Liver (tissue), 9 donors: ENCODE results near the gene GPS2. TPM values are rescaled to one million over a fixed set of nuclear protein-coding genes. Genes with fewer than 3 reads are reported as not detected.
"Not testable (repeated sequence)": the region's sequence is repeated elsewhere in the genome, so short reads cannot be mapped to it uniquely, and the experiment has no call there.

Source experiments
- DNase-seq: peaks from one replicate; pipeline ENCODE4 v3.0.0-alpha.2; 2017; ENCODE audit warnings: low spot score
- H3K27ac ChIP-seq, 2 donors: one replicate each; pipeline ENCODE4 v1.7.0; 2013; ENCODE audit warnings: inconsistent platforms in 2 of 2, low read length in 2 of 2, control low read depth in 1 of 2, low read depth in 1 of 2, mild to moderate bottlenecking in 1 of 2
- H3K27me3 ChIP-seq, 4 donors: one replicate each; pipeline versions ENCODE4 v1.6.1 to v1.7.0; 2013; ENCODE audit warnings: low read length in 3 of 4, inconsistent platforms in 1 of 4, mild to moderate bottlenecking in 1 of 4, moderate library complexity in 1 of 4; ENCODE audit not compliant: control insufficient read depth in 4 of 4, insufficient read depth in 4 of 4
- H3K36me3 ChIP-seq, 4 donors: one replicate each; pipeline versions ENCODE4 v1.6.1 to v1.7.0; 2013; ENCODE audit warnings: low read length in 3 of 4, mild to moderate bottlenecking in 3 of 4, low read depth in 1 of 4, moderate library complexity in 1 of 4; ENCODE audit not compliant: control insufficient read depth in 4 of 4, insufficient read depth in 3 of 4
- H3K4me1 ChIP-seq, 4 donors: one replicate each; pipeline versions ENCODE4 v1.6.1 to v1.7.0; 2013; ENCODE audit warnings: low read length in 3 of 4, mild to moderate bottlenecking in 3 of 4, moderate library complexity in 1 of 4; ENCODE audit not compliant: control insufficient read depth in 4 of 4, insufficient read depth in 4 of 4
- H3K4me3 ChIP-seq, 3 donors: one replicate each; pipeline versions ENCODE4 v1.6.1 to v1.7.0; 2013; ENCODE audit warnings: low read length in 3 of 3, control low read depth in 1 of 3, low read depth in 1 of 3, mild to moderate bottlenecking in 1 of 3
- H3K9ac ChIP-seq, 2 donors: one replicate each; pipeline ENCODE4 v1.7.0; 2013; ENCODE audit warnings: low read length in 2 of 2, mild to moderate bottlenecking in 2 of 2, moderate library complexity in 2 of 2, control low read depth in 1 of 2, low read depth in 1 of 2
- H3K9me3 ChIP-seq, 4 donors: one replicate each; pipeline versions ENCODE4 v1.6.1 to v1.7.0; 2013; ENCODE audit warnings: low read length in 3 of 4; ENCODE audit not compliant: control insufficient read depth in 4 of 4
- ATF3 ChIP-seq: IDR thresholded peaks from 2 replicates; pipeline ENCODE4 v1.6.1; 2016; ENCODE audit warnings: antibody characterized with exemption
- EGR1 ChIP-seq, 2 donors: IDR thresholded peaks; 2 replicates each; pipeline ENCODE4 v1.6.1; 2016 to 2018; ENCODE audit warnings: antibody characterized with exemption in 2 of 2, low read depth in 2 of 2
- FOXA1 ChIP-seq: IDR thresholded peaks from 2 replicates; pipeline ENCODE4 v1.6.1; 2016; ENCODE audit warnings: antibody characterized with exemption
- FOXA2 ChIP-seq: IDR thresholded peaks from 2 replicates; pipeline ENCODE4 v1.6.1; 2016; ENCODE audit warnings: antibody characterized with exemption
- GABPA ChIP-seq, 2 donors: IDR thresholded peaks in 1 of 2; conservative IDR thresholded peaks in 1 of 2; 2 replicates each; pipeline ENCODE4 v1.6.1; 2016; ENCODE audit warnings: antibody characterized with exemption in 2 of 2, mild to moderate bottlenecking in 1 of 2, moderate library complexity in 1 of 2
- JUND ChIP-seq, 2 donors: IDR thresholded peaks; 2 replicates each; pipeline ENCODE4 v1.6.1; 2016; ENCODE audit warnings: antibody characterized with exemption in 2 of 2
- NR2F2 ChIP-seq: IDR thresholded peaks from 2 replicates; pipeline ENCODE4 v1.6.1; 2016; ENCODE audit warnings: antibody characterized with exemption
- RAD21 ChIP-seq, 2 donors: IDR thresholded peaks; 2 replicates each; pipeline ENCODE4 v1.6.1; 2016; ENCODE audit warnings: antibody characterized with exemption in 2 of 2, mild to moderate bottlenecking in 2 of 2
- REST ChIP-seq: IDR thresholded peaks from 2 replicates; pipeline ENCODE4 v1.6.1; 2016; ENCODE audit warnings: antibody characterized with exemption, mild to moderate bottlenecking
- TAF1 ChIP-seq: conservative IDR thresholded peaks from 2 replicates; pipeline ENCODE4 v1.6.1; 2016; ENCODE audit warnings: antibody characterized with exemption, mild to moderate bottlenecking
- YY1 ChIP-seq: IDR thresholded peaks from 2 replicates; pipeline ENCODE4 v1.6.1; 2016; ENCODE audit warnings: antibody characterized with exemption, mild to moderate bottlenecking
- WGBS: extraction: QIAGEN DNeasy Blood & Tissue Kit; methylation state at CpG from one replicate; pipeline ENCODE4 v1.1.7; 2013; 5-methylcytosine and 5-hydroxymethylcytosine counted together
- polyA plus RNA-seq, 2 donors: library from polyadenylated mRNA; stranded (reverse) in 1 of 2; unstranded in 1 of 2; fragments of 200-250 nt in 1 of 2; fragments of >200 nt in 1 of 2; fragmentation: Nextera tagmentation in 1 of 2; extraction: Ambion mirVana in 1 of 2; gene quantifications; one replicate each; pipeline versions ENCODE4 v1.2.1 to v1.2.3, GENCODE V29; 2013 to 2015
- total RNA-seq, 2 donors: library from RNA; depleted of rRNA; stranded (reverse); fragments of >200 nt; gene quantifications; one replicate each; pipeline ENCODE4 v1.2.3, GENCODE V29; 2014
- TF ChIP-seq, protein P1 (sequence below): IDR thresholded peaks from 2 replicates; pipeline ENCODE4 v1.6.1; 2016; ENCODE audit warnings: antibody characterized with exemption
- TF ChIP-seq, protein P2 (sequence below): IDR thresholded peaks from 2 replicates; pipeline ENCODE4 v1.6.1; 2016; ENCODE audit warnings: antibody characterized with exemption
- donor health status: healthy.
- donor health status: healthy.
- donor health status: healthy.
- donor health status: healthy.
- donor health status: healthy.

Gene GPS2
- total and polyA plus RNA-seq, 4 donors: 20.8 to 43.1 (median 22.8) TPM

DNA sequence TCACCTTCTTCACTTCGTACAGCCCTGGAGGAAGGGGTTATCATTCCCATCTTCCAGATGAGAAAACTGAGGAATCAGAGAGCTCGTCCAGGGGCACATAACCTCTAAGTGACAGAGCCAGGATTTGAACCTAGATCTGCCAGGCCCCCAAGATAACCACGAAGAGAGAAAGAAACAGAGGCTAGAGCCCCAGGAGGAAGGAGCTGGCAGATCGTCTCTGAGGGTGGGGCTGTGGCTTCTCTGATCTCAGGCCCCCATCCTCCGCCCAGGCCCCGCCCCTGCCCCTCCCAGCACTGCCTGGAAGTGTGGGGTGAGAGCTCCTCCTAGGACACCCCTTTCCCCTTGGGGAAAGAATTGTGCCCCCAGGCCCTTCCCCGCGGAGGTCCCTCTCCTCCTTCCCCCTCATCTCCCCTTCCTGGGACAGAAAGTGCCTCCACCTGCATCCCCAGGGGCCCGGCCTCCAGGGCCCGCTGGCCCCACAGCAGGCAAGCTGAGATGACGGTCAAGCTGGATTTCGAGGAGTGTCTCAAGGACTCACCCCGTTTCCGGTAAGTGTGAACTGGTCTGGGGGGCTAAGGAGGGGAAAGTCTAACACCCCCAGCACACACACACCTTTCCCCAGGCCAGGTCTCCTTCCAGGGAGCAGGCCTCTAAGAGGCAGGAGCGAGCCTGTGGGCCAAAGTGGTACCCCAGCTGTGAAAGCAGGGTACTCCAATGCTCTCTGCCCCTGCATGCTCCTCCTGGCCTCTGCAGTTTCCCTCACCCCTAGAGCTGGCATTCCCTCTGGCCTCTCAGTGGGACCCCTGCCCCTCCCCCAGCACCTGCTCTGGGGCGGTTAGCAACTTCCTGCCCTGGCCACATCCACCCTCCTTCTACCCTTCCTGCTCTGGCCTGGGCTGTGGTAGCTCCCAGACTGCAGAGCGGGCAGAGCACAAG, 21.3 kb upstream of the GPS2 start, which contains the start of gene ACAP1:
Gene ACAP1 (plus strand): TSS at position 290 of the 936 bp plus-strand sequence. CDS start 206 bp downstream, at position 496.
- H3K9ac ChIP-seq: peak within 1 kb of the TSS in 1 of 2 donors; percentile 33
- no peak for TF ChIP-seq YY1
- TF ChIP-seq ATF3: no peak
- no peak for TF ChIP-seq TAF1
- TF ChIP-seq, protein P1, sequence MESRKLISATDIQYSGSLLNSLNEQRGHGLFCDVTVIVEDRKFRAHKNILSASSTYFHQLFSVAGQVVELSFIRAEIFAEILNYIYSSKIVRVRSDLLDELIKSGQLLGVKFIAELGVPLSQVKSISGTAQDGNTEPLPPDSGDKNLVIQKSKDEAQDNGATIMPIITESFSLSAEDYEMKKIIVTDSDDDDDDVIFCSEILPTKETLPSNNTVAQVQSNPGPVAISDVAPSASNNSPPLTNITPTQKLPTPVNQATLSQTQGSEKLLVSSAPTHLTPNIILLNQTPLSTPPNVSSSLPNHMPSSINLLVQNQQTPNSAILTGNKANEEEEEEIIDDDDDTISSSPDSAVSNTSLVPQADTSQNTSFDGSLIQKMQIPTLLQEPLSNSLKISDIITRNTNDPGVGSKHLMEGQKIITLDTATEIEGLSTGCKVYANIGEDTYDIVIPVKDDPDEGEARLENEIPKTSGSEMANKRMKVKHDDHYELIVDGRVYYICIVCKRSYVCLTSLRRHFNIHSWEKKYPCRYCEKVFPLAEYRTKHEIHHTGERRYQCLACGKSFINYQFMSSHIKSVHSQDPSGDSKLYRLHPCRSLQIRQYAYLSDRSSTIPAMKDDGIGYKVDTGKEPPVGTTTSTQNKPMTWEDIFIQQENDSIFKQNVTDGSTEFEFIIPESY: no peak
- TF ChIP-seq, protein P2, sequence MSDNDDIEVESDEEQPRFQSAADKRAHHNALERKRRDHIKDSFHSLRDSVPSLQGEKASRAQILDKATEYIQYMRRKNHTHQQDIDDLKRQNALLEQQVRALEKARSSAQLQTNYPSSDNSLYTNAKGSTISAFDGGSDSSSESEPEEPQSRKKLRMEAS: no peak
- TF ChIP-seq REST: no peak
- no peak for TF ChIP-seq RAD21 (IDR thresholded peaks at IDR 0.05)
- TF ChIP-seq JUND (IDR thresholded peaks at IDR 0.05): no peak
- TF ChIP-seq GABPA (IDR thresholded peaks at IDR 0.05 in 1 of 2, conservative IDR thresholded peaks at IDR 0.05 in 1 of 2): no peak
- TF ChIP-seq EGR1 (IDR thresholded peaks at IDR 0.05; ENCODE audit: low read depth in 2 of 2): no peak
- no peak for TF ChIP-seq NR2F2
- no peak for TF ChIP-seq FOXA1
- TF ChIP-seq FOXA2: no peak
- H3K4me1 ChIP-seq: no peaks in the 10 kb centered on the region
- H3K4me3 ChIP-seq: peak within 1 kb of the TSS in 1 of 3 donors; percentile 28
- no peaks in the 10 kb centered on the region for H3K36me3 ChIP-seq
- peak; percentile 80 for DNase-seq
- 53% methylated on average over 17 of the region's 17 CpGs for whole genome bisulfite sequencing
- H3K9me3 ChIP-seq: no peaks in the 10 kb centered on the region
- H3K27me3 ChIP-seq: no peaks in the 10 kb centered on the region
- H3K27ac ChIP-seq: peak within 1 kb of the TSS in 1 of 2 donors; percentile 38

DNA sequence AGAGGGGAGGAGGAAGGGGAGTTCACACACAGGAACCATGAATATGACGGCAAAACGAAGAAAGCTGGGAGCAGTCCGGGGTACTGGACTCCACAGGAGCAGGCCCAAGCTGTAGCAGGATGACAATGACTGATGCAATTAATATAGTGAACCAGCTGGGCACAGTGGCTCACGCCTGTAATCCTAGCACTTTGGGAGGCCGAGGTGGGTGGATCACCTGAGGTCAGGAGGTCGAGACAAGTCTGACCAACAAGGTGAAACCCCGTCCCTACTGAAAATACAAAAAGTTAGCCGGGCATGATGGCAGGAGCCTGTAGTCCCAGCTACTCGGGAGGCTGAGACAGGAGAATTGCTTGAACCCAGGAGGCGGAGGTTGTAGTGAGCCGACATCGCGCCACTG, 20.6 kb upstream of the GPS2 start:
- not testable (repeated sequence) for H3K36me3 ChIP-seq, H3K27ac ChIP-seq, H3K27me3 ChIP-seq, H3K9ac ChIP-seq, H3K4me3 ChIP-seq, H3K4me1 ChIP-seq, DNase-seq, H3K9me3 ChIP-seq
- 88% methylated on average over 13 of the region's 13 CpGs for WGBS
